Measurements from ENCODE around the gene CDH4. TPM values are rescaled to one million over a fixed set of nuclear protein-coding genes. Genes with fewer than 3 reads are reported as not detected.

Gene CDH4
- total RNA-seq, 1 experiment from 2014 or later, result not detected

DNA sequence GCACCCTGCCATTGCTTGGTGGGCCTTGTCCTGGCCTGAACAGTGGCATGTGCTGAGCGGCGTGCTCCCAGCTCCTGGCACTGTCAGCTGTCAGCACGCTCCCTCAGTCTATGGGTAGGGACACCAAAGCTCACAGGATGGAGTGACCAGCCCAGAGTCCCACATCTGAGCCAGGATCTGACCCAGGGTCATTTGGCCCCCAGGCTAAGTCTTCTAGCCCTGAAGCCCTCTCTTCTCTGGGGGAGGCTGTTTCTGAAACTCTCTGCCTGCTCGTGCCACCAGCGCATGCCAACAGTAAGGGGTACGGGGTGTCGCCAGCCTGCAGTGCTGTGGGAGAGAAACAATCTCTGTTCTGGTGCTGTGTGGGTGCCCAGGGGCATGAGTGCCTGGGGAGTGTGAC is 37.1 kb downstream of the CDH4 start:
- CTCF ChIA-PET, result no interaction called here
- in situ Hi-C loops (cut with HindIII; ENCODE audit: low pct_unique_long_range_greater_than_20kb, low sequenced_read_pairs) (no loop called here), intact Hi-C loops (cut with micrococcal nuclease; ENCODE audit: unreplicated experiment) (no loop called here)
- DNase-seq (ENCODE audit: low read depth, low spot score) (no peak), ATAC-seq (no peak)
- Histone ChIP-seq H3K36me3 (ENCODE audit: control insufficient read depth, insufficient read depth, low read length) (no peaks in the 10 kb centered on the region), H3K9me3 (ENCODE audit: control insufficient read depth, insufficient read depth, low read depth, low read length) (no peaks in the 10 kb centered on the region), H3K27me3 (ENCODE audit: control insufficient read depth, insufficient read depth, low read length) (no peaks in the 10 kb centered on the region; the same call in 1 of the 2 replicates), H3K4me1 (ENCODE audit: control insufficient read depth, insufficient read depth, low read length) (no peaks in the 10 kb centered on the region), H3K27ac (ENCODE audit: low read length) (no peak overlapping the region), H3K4me3 (ENCODE audit: low read depth in 2 of 2, low read length in 2 of 2) (no peak overlapping the region)
- TF ChIP-seq, protein P1, sequence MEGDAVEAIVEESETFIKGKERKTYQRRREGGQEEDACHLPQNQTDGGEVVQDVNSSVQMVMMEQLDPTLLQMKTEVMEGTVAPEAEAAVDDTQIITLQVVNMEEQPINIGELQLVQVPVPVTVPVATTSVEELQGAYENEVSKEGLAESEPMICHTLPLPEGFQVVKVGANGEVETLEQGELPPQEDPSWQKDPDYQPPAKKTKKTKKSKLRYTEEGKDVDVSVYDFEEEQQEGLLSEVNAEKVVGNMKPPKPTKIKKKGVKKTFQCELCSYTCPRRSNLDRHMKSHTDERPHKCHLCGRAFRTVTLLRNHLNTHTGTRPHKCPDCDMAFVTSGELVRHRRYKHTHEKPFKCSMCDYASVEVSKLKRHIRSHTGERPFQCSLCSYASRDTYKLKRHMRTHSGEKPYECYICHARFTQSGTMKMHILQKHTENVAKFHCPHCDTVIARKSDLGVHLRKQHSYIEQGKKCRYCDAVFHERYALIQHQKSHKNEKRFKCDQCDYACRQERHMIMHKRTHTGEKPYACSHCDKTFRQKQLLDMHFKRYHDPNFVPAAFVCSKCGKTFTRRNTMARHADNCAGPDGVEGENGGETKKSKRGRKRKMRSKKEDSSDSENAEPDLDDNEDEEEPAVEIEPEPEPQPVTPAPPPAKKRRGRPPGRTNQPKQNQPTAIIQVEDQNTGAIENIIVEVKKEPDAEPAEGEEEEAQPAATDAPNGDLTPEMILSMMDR (IDR thresholded peaks at IDR 0.05), result no peak
- TF ChIP-seq, protein P2, sequence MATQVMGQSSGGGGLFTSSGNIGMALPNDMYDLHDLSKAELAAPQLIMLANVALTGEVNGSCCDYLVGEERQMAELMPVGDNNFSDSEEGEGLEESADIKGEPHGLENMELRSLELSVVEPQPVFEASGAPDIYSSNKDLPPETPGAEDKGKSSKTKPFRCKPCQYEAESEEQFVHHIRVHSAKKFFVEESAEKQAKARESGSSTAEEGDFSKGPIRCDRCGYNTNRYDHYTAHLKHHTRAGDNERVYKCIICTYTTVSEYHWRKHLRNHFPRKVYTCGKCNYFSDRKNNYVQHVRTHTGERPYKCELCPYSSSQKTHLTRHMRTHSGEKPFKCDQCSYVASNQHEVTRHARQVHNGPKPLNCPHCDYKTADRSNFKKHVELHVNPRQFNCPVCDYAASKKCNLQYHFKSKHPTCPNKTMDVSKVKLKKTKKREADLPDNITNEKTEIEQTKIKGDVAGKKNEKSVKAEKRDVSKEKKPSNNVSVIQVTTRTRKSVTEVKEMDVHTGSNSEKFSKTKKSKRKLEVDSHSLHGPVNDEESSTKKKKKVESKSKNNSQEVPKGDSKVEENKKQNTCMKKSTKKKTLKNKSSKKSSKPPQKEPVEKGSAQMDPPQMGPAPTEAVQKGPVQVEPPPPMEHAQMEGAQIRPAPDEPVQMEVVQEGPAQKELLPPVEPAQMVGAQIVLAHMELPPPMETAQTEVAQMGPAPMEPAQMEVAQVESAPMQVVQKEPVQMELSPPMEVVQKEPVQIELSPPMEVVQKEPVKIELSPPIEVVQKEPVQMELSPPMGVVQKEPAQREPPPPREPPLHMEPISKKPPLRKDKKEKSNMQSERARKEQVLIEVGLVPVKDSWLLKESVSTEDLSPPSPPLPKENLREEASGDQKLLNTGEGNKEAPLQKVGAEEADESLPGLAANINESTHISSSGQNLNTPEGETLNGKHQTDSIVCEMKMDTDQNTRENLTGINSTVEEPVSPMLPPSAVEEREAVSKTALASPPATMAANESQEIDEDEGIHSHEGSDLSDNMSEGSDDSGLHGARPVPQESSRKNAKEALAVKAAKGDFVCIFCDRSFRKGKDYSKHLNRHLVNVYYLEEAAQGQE (IDR thresholded peaks at IDR 0.05; ENCODE audit: insufficient read depth in 1 of 2, low read depth in 2 of 2, low read length in 1 of 2), result no peak
- no peak for TF ChIP-seq SIN3A (IDR thresholded peaks at IDR 0.05; ENCODE audit: borderline replicate concordance, insufficient read depth, low read depth, low read length)
- no peak for TF ChIP-seq TCF7L2 (IDR thresholded peaks at IDR 0.05; ENCODE audit: low read depth, low read length)
- TF ChIP-seq POLR2AphosphoS5 (IDR thresholded peaks at IDR 0.05; ENCODE audit: low read depth, low read length), result no peak
- POLR2A ChIA-PET, result no interaction called here
- no TSS peak for BruUV-seq (replicated peaks)

DNA sequence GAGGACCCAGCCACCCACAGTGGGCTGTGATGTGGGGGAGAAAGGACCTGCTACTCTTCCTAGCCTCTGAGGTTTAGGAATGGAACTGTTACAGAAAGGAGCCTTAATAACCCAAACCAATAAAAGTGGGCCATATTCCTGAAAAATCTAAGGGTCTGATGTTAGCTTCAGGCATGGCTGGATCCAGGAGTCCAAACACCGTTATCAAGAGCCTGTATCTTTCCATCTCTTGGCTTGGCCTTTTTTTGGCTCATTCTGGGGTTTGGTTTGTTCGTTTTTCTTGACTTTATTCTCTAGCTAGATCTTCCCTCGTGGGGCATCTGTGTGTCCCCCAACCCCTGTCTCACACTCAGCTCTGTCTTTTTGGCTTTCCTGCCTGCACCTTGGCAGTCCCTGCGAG is 38.7 kb downstream of the CDH4 start:
- Histone ChIP-seq H3K36me3 (ENCODE audit: control insufficient read depth, insufficient read depth, low read length) (no peaks in the 10 kb centered on the region), H3K4me3 (ENCODE audit: low read depth in 2 of 2, low read length in 2 of 2) (no peak overlapping the region), H3K27me3 (ENCODE audit: control insufficient read depth, insufficient read depth, low read length) (no peaks in the 10 kb centered on the region; the same call in 1 of the 2 replicates), H3K9me3 (ENCODE audit: control insufficient read depth, insufficient read depth, low read depth, low read length) (no peaks in the 10 kb centered on the region), H3K4me1 (ENCODE audit: control insufficient read depth, insufficient read depth, low read length) (no peaks in the 10 kb centered on the region), H3K27ac (ENCODE audit: low read length) (no peak overlapping the region)
- in situ Hi-C loops (cut with HindIII; ENCODE audit: low pct_unique_long_range_greater_than_20kb, low sequenced_read_pairs) (no loop called here), intact Hi-C loops (cut with micrococcal nuclease; ENCODE audit: unreplicated experiment) (no loop called here)
- no TSS peak for BruUV-seq (replicated peaks)
- ATAC-seq, result no peak
- TF ChIP-seq SIN3A (IDR thresholded peaks at IDR 0.05; ENCODE audit: borderline replicate concordance, insufficient read depth, low read depth, low read length) (no peak), TCF7L2 (IDR thresholded peaks at IDR 0.05; ENCODE audit: low read depth, low read length) (no peak), POLR2AphosphoS5 (IDR thresholded peaks at IDR 0.05; ENCODE audit: low read depth, low read length) (no peak)
- TF ChIP-seq, protein P2 (IDR thresholded peaks at IDR 0.05; ENCODE audit: insufficient read depth in 1 of 2, low read depth in 2 of 2, low read length in 1 of 2), result no peak
- TF ChIP-seq, protein P1 (IDR thresholded peaks at IDR 0.05), result no peak
- no peak for DNase-seq (ENCODE audit: low read depth, low spot score)
- CTCF ChIA-PET, result no interaction called here
- POLR2A ChIA-PET, result no interaction called here
